Spleen (tissue), 13 donors: ENCODE results near the gene ARMC10. TPM values are rescaled to one million over a fixed set of nuclear protein-coding genes. Genes with fewer than 3 reads are reported as not detected.
"Not testable (repeated sequence)": the region's sequence is repeated elsewhere in the genome, so short reads cannot be mapped to it uniquely, and the experiment has no call there.

ENCODE experiments used
- DNase-seq: peaks from one replicate; pipeline ENCODE4 v3.0.0-alpha.2; 2020
- H3K27ac ChIP-seq, 8 donors: fragments of 200-600 bp; sonication (generic) in 7 of 8; 1 replicate in 4 of 8; 2 replicates in 4 of 8; pipeline versions ENCODE4 v1.5.0 to v1.8.0; 2016 to 2021; ENCODE audit warnings: inconsistent platforms in 4 of 8, mild to moderate bottlenecking in 4 of 8, moderate library complexity in 1 of 8
- H3K27me3 ChIP-seq, 7 donors: fragments of 200-600 bp; sonication (generic) in 6 of 7; replicated peaks in 1 of 7; 1 replicate in 4 of 7; 2 replicates in 3 of 7; pipeline versions ENCODE4 v1.5.0 to v1.8.0; 2016 to 2021; ENCODE audit warnings: inconsistent platforms in 3 of 7, mild to moderate bottlenecking in 1 of 7
- H3K36me3 ChIP-seq, 6 donors: fragments of 200-600 bp; sonication (generic) in 5 of 6; 1 replicate in 4 of 6; 2 replicates in 2 of 6; pipeline versions ENCODE4 v1.5.0 to v1.8.0; 2016 to 2021; ENCODE audit warnings: inconsistent platforms in 2 of 6
- H3K4me1 ChIP-seq, 6 donors: fragments of 200-600 bp; sonication (generic) in 5 of 6; 1 replicate in 3 of 6; 2 replicates in 3 of 6; pipeline versions ENCODE4 v1.5.0 to v1.8.0; 2016 to 2021; ENCODE audit warnings: inconsistent platforms in 3 of 6
- H3K4me3 ChIP-seq, 8 donors: fragments of 200-600 bp; sonication (generic) in 7 of 8; 1 replicate in 4 of 8; 2 replicates in 4 of 8; pipeline versions ENCODE4 v1.5.0 to v1.8.0; 2016 to 2021; ENCODE audit warnings: inconsistent platforms in 4 of 8, mild to moderate bottlenecking in 4 of 8, moderate library complexity in 2 of 8
- H3K9me3 ChIP-seq, 8 donors: fragments of 200-600 bp; sonication (generic) in 7 of 8; 1 replicate in 4 of 8; 2 replicates in 4 of 8; pipeline versions ENCODE4 v1.5.0 to v1.8.0; 2016 to 2021; ENCODE audit warnings: inconsistent platforms in 4 of 8
- CTCF ChIP-seq, 11 experiments: fragments of 200-600 bp in 7 of 11; fragments of 450-650 bp in 4 of 11; sonication (generic) in 4 of 11; IDR thresholded peaks in 8 of 11; conservative IDR thresholded peaks in 3 of 11; 1 replicate in 7 of 11; 2 replicates in 4 of 11; pipeline versions ENCODE4 v1.4.0 to v1.8.0; 2016 to 2021; ENCODE audit warnings: antibody characterized with exemption in 11 of 11, inconsistent platforms in 4 of 11, mild to moderate bottlenecking in 1 of 11
- POLR2A ChIP-seq, 3 donors: fragments of 450-650 bp; IDR thresholded peaks; one replicate each; pipeline ENCODE4 v1.5.1; 2017; ENCODE audit warnings: antibody characterized with exemption in 3 of 3, mild to moderate bottlenecking in 1 of 3
- POLR2AphosphoS5 ChIP-seq, 3 donors: sonication (generic); formaldehyde crosslinking; IDR thresholded peaks; one replicate each; pipeline ENCODE4 v1.5.1; 2017; ENCODE audit warnings: antibody characterized with exemption in 3 of 3
- WGBS, 5 donors: extraction: QIAGEN DNeasy Blood & Tissue Kit in 3 of 5; methylation state at CpG; one replicate each; pipeline versions ENCODE4 v1.1.5 to v1.1.7; 2013 to 2018; 5-methylcytosine and 5-hydroxymethylcytosine counted together
- intact Hi-C: fragments of 100-400 bp; cut with DNase I; formaldehyde crosslinking; loops from one replicate; pipeline ENCODE4 v1.15.0; 2023; ENCODE audit warnings: low total_unique reads
- long read RNA-seq, 2 donors: transcript quantifications; one replicate each; lab custom pipeline, GENCODE V29; 2026
- polyA plus RNA-seq, 3 donors: library from polyadenylated mRNA; stranded (reverse); fragments of 200-250 nt; gene quantifications; one replicate each; pipeline ENCODE4 v1.2.1, GENCODE V29; 2013
- total RNA-seq, 7 donors: library from RNA; depleted of rRNA in 3 of 7; stranded (reverse); fragments of >200 nt in 3 of 7; fragmentation: NEBNext Ultra II Directional in 4 of 7; extraction: Animal tissue kit (Norgen Biotek cat#: 25700) in 4 of 7; gene quantifications; one replicate each; pipeline versions ENCODE4 v1.1.0 to v1.2.1, GENCODE V29; 2016 to 2021
- donor health status: healthy with polysubstance abuse.
- donor health status: DM: no; HTN: no; CAD: no; lungs with moderate emphysema.
- donor health status: DM: no; HTN: no; CAD: no.
- donor health status: Bipolar disorder and iron deficiency.
- donor health status: healthy.
- donor health status: DM: no; HTN: no; CAD: no.
- donor health status: DM: yes; HTN: yes; CAD: no.

The ARMC10 gene
- total RNA-seq (10 to 100 TPM; 24.3 to 29.8 (median 27.3) TPM), polyA plus RNA-seq (10 to 100 TPM; 11.7 to 21.0 (median 17.2) TPM)
- long read RNA-seq, donor 1, transcript ARMC10-208 (6 exons, 2,524 nt): major isoform, 9 of 18 reads
- long read RNA-seq, donor 1, partial matches to known transcripts: 0 of 18 reads
- long read RNA-seq, donor 1, other reads (novel, unspliced or antisense): 0 of 18 reads
- long read RNA-seq, donor 2, transcript ARMC10-208 (6 exons, 2,524 nt): major isoform, 7 of 12 reads
- long read RNA-seq, donor 2, partial matches to known transcripts: 0 of 12 reads
- long read RNA-seq, donor 2, other reads (novel, unspliced or antisense): 0 of 12 reads

DNA sequence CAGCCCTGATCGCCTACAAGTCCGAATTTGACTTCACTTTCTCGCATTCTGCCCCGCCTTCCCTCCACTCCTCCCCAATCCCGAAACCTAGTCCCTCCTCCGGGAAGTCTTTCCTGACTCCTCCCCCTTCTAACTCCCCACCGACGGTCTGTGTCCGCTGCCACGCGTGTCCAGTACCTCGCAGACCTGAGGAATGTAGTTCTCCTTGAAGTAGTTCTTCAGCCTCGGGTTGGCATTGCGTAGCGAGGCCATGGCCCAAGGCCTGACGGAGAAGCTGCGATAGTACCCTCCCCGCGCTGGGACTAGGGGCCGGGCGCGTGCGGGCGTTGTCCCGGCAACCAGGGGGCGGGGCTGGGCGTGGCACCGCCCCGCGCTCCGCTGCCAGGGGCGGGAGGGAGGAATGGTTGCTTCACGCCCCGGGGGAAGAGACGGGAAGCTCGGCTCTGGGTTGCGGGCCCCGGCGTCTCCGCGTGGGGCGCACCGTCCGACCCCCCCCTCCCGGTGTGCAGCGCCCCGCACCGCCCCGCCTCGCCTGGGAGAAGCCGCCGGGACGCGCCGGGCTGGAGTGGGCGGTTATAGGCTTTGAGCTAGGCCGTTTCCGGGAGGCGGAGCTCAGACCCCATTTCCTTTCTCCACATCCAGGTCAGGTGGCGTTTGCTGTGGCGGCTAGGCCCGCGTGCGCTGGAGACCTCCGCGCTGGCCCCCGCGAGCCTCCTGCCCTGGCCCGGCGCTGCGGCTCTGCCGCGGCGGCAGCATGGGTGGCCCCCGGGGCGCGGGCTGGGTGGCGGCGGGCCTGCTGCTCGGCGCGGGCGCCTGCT is at the start of gene ARMC10, which contains the start of gene FBXL13:
TSS of gene ARMC10 (plus strand) at position 622 of the 818 bp plus-strand sequence. CDS start at position 755, 133 bp downstream.
TSS of gene FBXL13 (minus strand) at position 278 of the 818 bp plus-strand sequence.
- intact Hi-C loops: no loop called here
- H3K27ac ChIP-seq: peak within 1 kb of the TSS; percentile 85 to 96 (median 94)
- H3K36me3 ChIP-seq: no peaks in the 10 kb centered on the region
- peak; percentile 98 for DNase-seq
- H3K27me3 ChIP-seq: no peaks in the 10 kb centered on the region
- peak within 1 kb of the TSS; percentile 33 to 94 (median 82) for H3K4me3 ChIP-seq
- WGBS, 5 donors: 1 to 4% (median 1%) methylated on average over 32 to 83 of the region's 83 CpGs
- peaks cover 10 to 50% (median 34%) of the 10 kb centered on the region in 6 donors for H3K4me1 ChIP-seq
- TF ChIP-seq POLR2AphosphoS5 (IDR thresholded peaks at IDR 0.05) (peak; percentile 74 to 86 (median 83)), CTCF (IDR thresholded peaks at IDR 0.05 in 8 of 11, conservative IDR thresholded peaks at IDR 0.05 in 3 of 11) (peak in 9 of 11 experiments; percentile 18 to 74 (median 53)), POLR2A (IDR thresholded peaks at IDR 0.05) (peak in 1 of 3 donors; percentile 7)
- H3K9me3 ChIP-seq: no peaks in the 10 kb centered on the region

GRCh38 chr7:103025341-103025740 is 49.6 kb upstream of the ARMC10 start:
- Histone ChIP-seq H3K27me3 (no peaks in the 10 kb centered on the region), H3K27ac (no peak overlapping the region), H3K9me3 (peaks cover 0 to 16% (median 5%) of the 10 kb centered on the region in 8 donors), H3K4me1 (peaks cover 0 to 9% (median 2%) of the 10 kb centered on the region in 6 donors), H3K4me3 (no peak overlapping the region), H3K36me3 (no peaks in the 10 kb centered on the region)
- no peak for DNase-seq
- 31 to 43% (median 37%) methylated on average over 3 of the region's 3 CpGs for WGBS, 5 donors
- no peak for TF ChIP-seq POLR2A (IDR thresholded peaks at IDR 0.05)
- no peak for TF ChIP-seq POLR2AphosphoS5 (IDR thresholded peaks at IDR 0.05)
- TF ChIP-seq CTCF (IDR thresholded peaks at IDR 0.05 in 8 of 11, conservative IDR thresholded peaks at IDR 0.05 in 3 of 11): no peak
- intact Hi-C loops: no loop called here

- Histone ChIP-seq H3K27me3 (no peaks in the 10 kb centered on the region), H3K9me3 (no peaks in the 10 kb centered on the region), H3K36me3 (no peaks in the 10 kb centered on the region), H3K4me1 (no peaks in the 10 kb centered on the region), H3K4me3 (no peak overlapping the region), H3K27ac (no peak overlapping the region)
- no peak for TF ChIP-seq CTCF (IDR thresholded peaks at IDR 0.05 in 8 of 11, conservative IDR thresholded peaks at IDR 0.05 in 3 of 11)
- no peak for DNase-seq
- 85 to 96% (median 89%) methylated on average over 1 of the region's 1 CpG for WGBS, 5 donors
- intact Hi-C loops: no loop called here
These were observed 43.9 kb upstream of the ARMC10 start for GRCh38 chr7:103031024-103031423.

- no peak overlapping the region for H3K27ac ChIP-seq
- H3K9me3 ChIP-seq: no peaks in the 10 kb centered on the region
- 77 to 95% (median 85%) methylated on average over 1 of the region's 1 CpG for WGBS, 5 donors
- no peak for DNase-seq
- no peaks in the 10 kb centered on the region for H3K4me1 ChIP-seq
- no peak overlapping the region for H3K4me3 ChIP-seq
- H3K27me3 ChIP-seq: no peaks in the 10 kb centered on the region
- no peaks in the 10 kb centered on the region for H3K36me3 ChIP-seq
- no peak for TF ChIP-seq POLR2A (IDR thresholded peaks at IDR 0.05)
- TF ChIP-seq CTCF (IDR thresholded peaks at IDR 0.05 in 8 of 11, conservative IDR thresholded peaks at IDR 0.05 in 3 of 11): no peak
- no peak for TF ChIP-seq POLR2AphosphoS5 (IDR thresholded peaks at IDR 0.05)
- intact Hi-C loops: no loop called here
These were observed 43.2 kb upstream of the ARMC10 start for GRCh38 chr7:103031781-103032180.

GRCh38 chr7:103034318-103034717 is 40.6 kb upstream of the ARMC10 start:
- H3K9me3 ChIP-seq, H3K27me3 ChIP-seq, H3K27ac ChIP-seq, H3K4me3 ChIP-seq, H3K36me3 ChIP-seq, DNase-seq, H3K4me1 ChIP-seq, intact Hi-C loops: not testable (repeated sequence)
- WGBS, 5 donors: 86 to 100% (median 91%) methylated on average over 2 to 20 of the region's 20 CpGs
